DLD1 (cell line): ENCODE data around the gene GNAO1.

Experiments used
- in situ Hi-C: cut with HindIII; loops from 2 replicates; pipeline ENCODE4 v1.10.0; 2017; ENCODE audit warnings: low sequenced_read_pairs

GNAO1 gene

DNA sequence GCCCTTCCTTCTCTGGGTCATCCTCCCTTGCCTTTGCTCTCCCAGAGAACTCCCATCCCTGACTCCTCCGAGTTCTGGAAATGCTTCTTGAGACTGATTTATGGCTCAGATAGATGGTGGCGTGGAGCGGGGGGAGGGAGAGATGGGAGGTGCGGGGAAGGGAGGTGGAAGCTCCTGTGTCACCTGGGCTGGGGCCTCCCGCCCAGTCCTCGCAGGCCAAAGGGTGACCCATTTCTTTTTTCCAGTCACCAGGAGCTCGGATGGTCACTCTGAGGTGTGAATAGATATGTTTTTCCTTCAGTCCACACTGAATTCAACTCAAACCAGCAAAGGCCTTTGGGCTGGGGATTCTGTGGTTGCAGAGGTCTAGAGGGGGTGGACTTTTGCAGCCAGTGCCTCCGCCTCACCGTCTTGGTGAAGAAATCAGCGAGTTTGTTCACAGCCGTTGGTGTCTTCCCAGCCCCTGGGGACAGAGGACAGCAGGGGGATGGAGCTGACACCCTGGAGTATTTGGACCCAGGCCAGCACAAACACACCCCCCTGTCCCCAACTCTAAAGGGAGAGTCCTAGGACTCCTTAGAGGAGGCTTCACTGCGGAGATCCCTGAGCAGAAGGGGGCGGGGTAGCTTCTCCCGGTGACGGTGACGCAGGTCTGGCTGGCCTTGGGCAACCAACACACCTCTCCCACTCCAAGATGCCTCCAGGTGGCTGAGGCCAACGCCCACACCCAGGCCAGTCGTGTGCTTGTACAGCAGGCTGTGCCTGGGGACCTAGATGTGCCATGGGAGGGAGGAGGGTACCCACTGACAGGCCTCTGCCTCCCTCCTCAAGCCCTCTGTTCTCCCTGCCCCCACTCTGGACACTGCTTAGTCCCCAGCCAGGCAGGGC, 153.5 kb downstream of the GNAO1 start:
- in situ Hi-C loops: no loop called here

DNA sequence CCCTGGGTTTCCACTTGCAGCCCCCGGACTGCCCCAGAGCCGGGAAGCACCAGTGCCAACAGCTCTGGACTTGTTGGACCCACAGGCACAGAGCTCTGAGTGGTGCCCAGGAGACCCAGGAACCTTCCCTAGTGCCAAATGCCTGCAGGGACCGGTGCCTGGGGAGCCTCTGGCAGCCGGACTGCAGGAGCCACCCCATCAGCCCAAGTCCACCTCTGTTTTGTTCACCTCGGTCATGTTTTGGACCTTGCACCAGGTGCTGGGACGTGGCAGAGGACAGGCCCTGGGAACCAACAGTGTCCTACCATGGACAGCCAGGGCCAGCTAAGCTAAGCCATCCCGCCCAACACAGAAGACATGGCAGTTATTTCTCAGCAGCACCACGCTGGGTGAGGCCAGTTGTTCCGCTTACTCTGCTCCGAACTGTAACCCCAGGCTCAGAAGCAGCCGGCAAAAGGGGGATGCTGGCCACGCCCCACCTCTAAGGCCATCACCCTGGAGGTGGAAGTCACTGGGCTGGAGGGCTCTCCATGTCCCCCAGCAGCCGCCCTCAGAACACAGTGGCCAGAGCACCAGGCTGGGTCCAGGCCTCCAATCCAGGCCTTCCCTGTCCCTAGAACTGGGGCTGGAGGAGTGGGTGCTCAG, 154.2 kb downstream of the GNAO1 start:
- in situ Hi-C loops: no loop called here

DNA sequence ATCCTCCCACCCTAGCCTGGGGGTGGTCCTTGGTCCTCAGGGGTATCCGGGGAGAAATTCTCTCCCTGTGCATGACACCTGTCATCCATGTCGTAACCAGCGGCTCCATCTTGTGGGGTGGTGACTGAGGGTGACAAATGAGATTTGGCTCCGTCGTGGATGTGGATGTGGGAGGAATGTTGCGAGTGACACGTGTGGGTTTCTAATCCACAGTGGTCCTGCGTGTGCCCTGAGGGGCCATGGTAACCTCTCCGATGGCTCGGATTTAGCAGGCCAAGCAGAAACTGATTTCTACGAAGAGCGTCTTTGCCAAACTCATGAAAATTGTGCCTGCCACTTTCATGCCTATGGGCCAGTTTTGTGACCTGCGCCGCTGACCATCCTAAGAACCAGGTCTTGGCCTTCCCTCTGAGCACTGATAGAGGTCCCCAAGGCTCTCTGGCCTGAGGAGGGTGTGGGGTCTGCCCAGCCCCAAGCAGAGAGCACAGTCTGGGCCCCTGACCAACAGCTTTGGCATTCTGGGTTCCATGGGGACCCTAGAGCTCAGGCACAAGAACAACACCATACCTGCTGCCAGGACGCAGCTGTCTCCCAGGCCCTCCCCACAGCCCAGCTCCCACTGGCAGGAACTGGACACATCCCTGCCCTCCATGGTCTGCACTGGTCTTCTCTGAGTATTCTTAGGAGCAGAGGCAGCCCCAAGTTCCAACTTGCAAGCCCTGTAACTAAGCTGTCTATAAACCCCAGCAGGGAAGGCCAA, 155.0 kb downstream of the GNAO1 start:
- in situ Hi-C loops: no loop called here

GRCh38 chr16:56347166-56347565, 155.9 kb downstream of the GNAO1 start:
- in situ Hi-C loops: no loop called here

DNA sequence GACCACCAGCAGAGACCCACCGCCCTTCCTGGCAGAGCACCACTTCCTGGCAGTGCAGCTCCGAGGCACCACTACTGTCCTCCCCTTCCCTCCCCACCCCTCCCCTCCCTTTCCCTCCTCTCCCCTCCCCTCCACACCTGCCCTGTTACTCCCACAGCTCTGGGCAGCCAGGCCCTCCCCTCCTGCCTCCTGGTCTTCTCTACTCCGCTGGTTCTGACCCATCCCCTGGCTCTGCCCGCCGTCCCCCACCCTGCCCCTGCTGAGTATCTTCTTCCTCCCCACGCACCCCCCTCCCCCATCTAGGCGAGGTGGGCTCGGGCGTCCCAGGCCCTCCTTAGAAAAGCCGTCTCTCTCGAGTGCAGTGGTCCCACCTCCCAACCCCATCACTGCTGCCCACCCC, 156.4 kb downstream of the GNAO1 start:
- in situ Hi-C loops: no loop called here

DNA sequence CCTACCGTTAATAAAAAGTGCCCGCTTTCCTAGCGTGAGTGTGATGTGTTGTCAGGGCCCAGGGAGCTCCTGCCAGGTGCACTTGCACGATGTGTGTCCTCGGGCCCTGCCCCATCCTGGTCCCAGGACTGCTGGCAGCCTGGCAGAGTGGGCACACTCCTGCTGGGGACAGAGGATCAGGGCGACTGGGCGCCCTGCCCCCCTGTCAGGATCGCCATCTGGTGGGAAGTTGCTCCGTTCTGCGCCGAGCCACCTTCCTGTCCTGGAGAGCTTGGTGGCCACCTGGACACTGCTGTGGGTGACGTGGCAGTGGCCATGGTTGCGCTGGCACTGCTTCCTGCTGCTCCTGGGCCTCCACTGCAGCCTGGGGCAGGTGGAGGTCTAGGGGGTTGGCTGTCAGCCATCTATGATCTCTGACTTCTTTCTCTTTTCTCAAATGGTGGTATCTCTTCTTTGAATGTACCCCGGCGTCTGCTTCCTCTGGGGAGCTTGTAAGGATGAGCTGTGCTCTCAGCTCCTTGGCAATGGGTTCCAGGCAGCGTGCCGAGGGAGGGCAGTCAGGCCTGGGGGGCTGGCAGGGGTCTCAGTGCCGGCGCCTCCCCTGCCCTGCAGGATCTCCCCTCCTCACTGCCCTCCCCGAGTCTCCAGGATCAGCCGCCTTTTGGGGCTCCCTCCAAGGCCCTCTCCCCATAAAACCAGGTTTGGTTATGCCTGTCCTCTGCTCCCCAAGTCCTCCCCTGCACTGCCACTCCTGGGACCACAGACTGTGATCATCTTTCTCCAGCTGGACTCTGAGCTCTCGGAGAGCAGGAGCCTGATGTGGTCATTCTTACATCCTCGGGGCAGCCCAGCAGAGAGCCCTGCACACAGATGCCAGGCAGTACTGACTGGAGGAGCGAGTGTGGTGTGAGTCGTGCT, 157.1 kb downstream of the GNAO1 start:
- in situ Hi-C loops: no loop called here

DNA sequence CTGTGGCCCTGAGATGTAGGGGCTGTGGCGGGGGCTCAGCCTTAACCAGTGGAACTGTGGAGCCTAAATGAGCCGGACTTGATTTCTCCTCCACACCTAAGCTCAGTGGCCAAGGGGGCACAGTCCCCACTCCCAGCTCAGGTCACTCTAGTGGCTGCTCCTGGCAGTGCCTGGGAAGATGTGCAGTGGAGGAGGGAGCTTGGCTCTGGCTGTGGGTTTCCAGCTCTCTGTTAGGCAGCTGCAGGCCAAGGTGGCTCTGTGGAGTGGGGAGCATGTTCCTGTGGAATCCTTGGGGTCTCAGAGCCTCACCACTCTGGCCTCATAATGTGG, 157.8 kb downstream of the GNAO1 start:
- in situ Hi-C loops: no loop called here

DNA sequence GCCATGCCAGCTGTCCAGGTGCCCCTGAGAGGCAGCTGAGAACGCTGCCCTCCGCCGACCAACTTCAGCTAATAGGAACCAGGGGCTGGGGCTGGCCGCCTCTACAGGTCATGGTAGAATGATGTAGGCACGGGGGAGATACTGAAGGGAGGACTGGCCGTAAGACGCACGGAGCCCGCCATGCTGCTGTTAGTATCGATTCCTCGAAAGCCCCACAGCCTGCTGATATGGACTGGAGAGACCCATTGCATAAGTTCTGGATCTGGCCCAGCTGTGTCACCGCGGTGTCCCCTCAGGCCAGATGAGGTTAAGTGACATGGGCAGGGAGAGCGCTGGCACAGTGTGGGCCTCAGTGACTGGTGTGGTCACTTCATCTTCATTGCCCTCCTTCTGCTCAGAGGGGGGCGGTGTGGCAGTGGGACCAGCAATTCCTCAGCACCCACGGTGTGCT, 158.4 kb downstream of the GNAO1 start:
- in situ Hi-C loops: no loop called here

DNA sequence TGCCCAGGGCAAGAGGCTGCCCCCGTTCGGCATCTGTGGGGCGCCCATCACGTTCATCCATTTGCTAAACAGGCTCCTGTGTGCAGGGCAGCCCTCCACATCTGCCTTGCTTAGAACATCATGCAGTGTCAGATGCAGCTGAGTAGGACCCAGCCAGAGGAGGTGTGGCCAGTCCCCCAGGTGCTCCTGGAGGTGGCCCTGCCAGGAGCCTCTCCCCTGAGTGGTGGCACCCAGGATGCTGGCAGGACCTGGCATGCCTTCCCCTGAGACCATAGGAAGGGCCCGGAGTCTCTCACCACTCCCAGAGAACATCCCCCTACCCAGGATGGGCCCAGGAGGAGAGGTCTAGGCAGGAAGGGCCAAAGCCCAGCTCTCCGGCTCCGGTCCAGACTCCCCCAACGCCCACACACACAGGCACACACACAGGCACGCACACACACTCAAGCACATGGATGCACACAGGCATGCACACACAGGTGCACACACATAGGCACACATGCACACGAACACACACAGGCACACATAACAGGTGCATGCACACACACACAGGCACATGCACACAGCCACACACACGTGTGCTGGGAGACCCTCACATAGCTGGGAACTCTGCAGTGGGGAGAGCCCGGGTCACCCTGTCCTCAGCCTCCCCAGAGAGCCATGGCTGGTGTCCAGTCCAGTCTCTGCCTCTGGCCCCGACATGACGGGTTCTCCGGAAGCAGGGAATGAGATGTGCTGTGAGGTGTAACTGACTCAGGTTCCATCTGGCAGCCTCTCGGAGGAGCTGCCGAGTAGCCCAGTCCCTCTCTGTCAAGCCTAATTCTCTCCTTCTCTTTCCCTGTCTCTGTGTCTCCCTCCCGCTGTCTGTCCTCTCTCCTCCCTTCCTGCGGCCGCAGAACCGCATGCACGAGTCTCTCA, 159.5 kb downstream of the GNAO1 start:
- in situ Hi-C loops: no loop called here

DNA sequence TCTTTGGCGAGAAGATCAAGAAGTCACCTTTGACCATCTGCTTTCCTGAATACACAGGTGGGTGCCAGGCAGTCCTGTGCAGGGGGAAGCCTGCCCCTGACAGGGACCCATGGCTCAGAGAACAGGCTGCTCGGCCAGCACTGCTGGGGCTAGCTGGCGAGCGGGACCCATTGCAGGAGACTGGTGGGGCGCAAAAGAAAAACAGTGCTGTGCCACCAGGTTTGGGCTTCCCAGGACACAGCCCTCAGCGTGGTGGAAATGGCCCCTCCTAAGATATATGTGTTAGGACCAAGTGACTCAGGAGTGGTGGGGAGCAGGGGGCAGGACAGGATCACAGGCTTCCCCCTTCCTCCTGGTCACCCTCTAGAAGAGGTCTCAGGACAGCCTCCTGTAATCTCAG, 160.2 kb downstream of the GNAO1 start:
- in situ Hi-C loops: no loop called here

DNA sequence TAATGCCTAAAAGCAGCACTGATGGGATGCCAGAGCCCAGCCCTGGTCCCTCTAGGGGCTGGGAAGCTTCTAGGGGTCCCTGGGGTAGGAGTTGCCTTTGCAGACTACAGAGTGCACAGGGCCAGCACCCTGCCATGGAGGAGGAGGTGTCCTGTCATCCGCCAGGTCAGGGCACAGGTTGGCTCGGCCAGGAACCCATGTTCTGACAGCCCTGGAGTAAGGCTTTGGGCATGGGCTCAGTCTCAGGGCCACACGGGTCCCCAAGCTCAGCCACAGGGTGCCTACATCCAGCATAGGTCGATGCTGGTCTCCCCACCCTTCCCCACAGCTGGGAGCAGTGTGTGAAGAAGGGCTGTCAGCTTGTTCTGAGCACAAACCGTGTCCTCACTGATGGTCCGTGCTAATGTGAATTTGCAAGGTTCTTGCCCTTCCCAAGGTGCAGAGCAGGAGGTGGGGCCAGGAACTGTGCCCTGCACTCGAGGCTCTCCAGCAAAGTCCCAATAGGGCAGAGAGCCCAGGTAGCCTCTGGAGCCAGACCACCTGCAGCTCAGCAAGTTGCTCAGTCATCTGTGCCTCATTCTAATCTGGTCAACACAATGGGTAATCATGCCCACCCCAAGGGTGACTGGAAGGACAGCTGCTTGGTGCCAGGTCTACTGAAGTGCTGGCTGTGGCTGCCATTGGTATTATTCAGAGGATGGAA, 161.2 kb downstream of the GNAO1 start:
- in situ Hi-C loops: no loop called here

- in situ Hi-C loops: no loop called here
These were observed 162.0 kb downstream of the GNAO1 start for GRCh38 chr16:56353054-56353921.

DNA sequence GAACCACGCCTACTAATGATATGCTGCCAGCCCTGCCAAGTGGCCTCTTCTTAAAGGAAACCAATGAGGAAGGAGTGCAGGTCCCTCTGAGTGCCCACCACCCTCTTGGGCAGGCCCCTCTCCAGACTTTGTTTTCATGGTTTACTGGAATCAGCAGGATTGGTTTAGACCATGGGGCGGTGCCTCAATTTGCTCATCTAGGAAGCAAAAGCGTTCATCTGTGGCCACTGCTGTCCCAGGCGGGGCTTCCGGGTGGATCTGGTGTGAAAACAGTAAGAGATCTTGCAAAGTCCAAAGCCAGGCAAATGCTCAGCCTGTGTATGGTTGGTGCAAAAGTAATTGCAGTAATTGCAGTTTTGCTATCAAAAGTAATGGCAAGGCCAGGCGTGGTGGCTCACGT, 162.7 kb downstream of the GNAO1 start:
- in situ Hi-C loops: no loop called here

DNA sequence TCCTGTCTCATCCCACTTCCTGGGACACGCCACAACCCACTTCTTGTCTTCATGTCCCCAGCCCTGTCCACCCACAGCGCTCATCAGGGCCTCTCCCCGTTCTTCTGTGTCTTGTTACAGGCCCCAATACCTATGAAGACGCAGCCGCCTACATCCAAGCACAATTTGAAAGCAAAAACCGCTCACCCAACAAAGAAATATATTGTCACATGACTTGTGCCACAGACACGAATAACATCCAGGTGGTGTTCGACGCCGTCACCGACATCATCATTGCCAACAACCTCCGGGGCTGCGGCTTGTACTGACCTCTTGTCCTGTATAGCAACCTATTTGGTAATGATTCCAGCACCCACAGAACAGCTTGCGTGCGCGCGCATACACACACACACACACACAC, 163.5 kb downstream of the GNAO1 start:
- in situ Hi-C loops: no loop called here

GRCh38 chr16:56355221-56355620, 163.9 kb downstream of the GNAO1 start:
- in situ Hi-C loops: no loop called here

GRCh38 chr16:56355786-56356275, 164.5 kb downstream of the GNAO1 start:
- in situ Hi-C loops: no loop called here

GRCh38 chr16:56356276-56357240, 165.3 kb downstream of the GNAO1 start:
- in situ Hi-C loops: no loop called here
